Kidney epithelial cell (primary cell): ENCODE data around the gene LTBP4. TPM values are rescaled to one million over a fixed set of nuclear protein-coding genes. Genes with fewer than 3 reads are reported as not detected.
"Not testable (repeated sequence)": the region's sequence is repeated elsewhere in the genome, so short reads cannot be mapped to it uniquely, and the experiment has no call there.

ENCODE experiments used
- DNase-seq: peaks from one replicate; pipeline ENCODE4 v3.0.0-alpha.2; 2010; ENCODE audit warnings: low read depth
- H3K27me3 ChIP-seq: 2 replicates; pipeline ENCODE4 v1.6.0; 2011; ENCODE audit warnings: low read length; ENCODE audit not compliant: control insufficient read depth, insufficient read depth
- H3K36me3 ChIP-seq: 2 replicates; pipeline ENCODE4 v1.5.1; 2011; ENCODE audit warnings: low read length; ENCODE audit not compliant: control insufficient read depth, insufficient read depth
- H3K4me3 ChIP-seq: 2 replicates; pipeline ENCODE4 v1.5.1; 2011; ENCODE audit warnings: low read depth, mild to moderate bottlenecking, control low read depth, low read length
- total RNA-seq: library from RNA; depleted of rRNA; stranded (reverse); fragments of >200 nt; gene quantifications from 2 replicates; pipeline ENCODE4 v1.2.3, GENCODE V29; 2015
- TF ChIP-seq, protein P1 (sequence below): IDR thresholded peaks from 2 replicates; pipeline ENCODE4 v1.5.1; 2011; ENCODE audit warnings: mild to moderate bottlenecking, moderate library complexity, low read length, control low read depth, inconsistent platforms; ENCODE audit not compliant: insufficient read depth, poor library complexity, severe bottlenecking

LTBP4 gene
- total RNA-seq, 1 donor from 2014 or later, result 89.3 TPM

DNA sequence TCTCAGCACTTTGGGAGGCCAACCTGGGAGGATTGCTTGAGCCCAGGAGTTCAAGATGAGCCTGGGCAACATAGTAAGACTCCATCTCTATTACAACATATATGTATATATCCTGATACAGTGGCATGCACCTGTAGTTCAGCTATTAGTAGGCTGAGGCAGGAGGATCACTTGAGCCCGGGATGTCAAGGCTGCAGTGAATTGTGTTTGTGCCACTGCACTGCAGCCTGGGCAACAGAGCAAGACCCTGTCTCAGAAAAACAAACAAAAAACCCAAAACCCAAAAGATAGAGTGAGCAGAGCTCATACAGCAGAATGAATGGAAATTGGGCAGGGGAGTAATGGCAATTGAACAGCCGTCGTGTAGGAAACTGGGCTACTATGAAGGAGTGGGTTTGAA, 41.8 kb upstream of the LTBP4 start:
- no peak overlapping the region for H3K4me3 ChIP-seq
- peaks cover 30% of the 10 kb centered on the region for H3K27me3 ChIP-seq
- TF ChIP-seq, protein P1, sequence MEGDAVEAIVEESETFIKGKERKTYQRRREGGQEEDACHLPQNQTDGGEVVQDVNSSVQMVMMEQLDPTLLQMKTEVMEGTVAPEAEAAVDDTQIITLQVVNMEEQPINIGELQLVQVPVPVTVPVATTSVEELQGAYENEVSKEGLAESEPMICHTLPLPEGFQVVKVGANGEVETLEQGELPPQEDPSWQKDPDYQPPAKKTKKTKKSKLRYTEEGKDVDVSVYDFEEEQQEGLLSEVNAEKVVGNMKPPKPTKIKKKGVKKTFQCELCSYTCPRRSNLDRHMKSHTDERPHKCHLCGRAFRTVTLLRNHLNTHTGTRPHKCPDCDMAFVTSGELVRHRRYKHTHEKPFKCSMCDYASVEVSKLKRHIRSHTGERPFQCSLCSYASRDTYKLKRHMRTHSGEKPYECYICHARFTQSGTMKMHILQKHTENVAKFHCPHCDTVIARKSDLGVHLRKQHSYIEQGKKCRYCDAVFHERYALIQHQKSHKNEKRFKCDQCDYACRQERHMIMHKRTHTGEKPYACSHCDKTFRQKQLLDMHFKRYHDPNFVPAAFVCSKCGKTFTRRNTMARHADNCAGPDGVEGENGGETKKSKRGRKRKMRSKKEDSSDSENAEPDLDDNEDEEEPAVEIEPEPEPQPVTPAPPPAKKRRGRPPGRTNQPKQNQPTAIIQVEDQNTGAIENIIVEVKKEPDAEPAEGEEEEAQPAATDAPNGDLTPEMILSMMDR, result no peak
- DNase-seq, result no peak
- no peaks in the 10 kb centered on the region for H3K36me3 ChIP-seq

DNA sequence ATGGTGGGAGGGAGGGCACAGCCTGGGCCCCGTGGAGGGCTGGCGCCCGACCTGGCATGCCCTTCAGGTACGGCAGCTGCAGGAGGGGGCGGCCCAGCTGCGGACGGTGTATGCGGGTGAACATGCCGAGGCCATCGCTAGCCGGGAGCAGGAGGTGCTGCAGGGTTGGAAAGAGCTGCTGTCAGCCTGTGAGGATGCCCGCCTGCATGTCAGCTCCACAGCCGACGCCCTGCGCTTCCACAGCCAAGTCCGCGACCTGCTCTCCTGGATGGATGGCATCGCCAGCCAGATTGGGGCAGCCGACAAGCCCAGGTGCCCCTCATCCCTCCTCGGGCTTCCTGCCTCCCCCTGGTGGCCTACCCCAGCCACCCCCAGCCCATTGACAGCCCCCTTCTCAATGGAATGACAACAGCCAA, 41.1 kb upstream of the LTBP4 start:
- Histone ChIP-seq H3K4me3 (no peak overlapping the region), H3K36me3 (no peaks in the 10 kb centered on the region), H3K27me3 (peaks cover 24% of the 10 kb centered on the region)
- DNase-seq, result no peak
- TF ChIP-seq, protein P1, result no peak

DNA sequence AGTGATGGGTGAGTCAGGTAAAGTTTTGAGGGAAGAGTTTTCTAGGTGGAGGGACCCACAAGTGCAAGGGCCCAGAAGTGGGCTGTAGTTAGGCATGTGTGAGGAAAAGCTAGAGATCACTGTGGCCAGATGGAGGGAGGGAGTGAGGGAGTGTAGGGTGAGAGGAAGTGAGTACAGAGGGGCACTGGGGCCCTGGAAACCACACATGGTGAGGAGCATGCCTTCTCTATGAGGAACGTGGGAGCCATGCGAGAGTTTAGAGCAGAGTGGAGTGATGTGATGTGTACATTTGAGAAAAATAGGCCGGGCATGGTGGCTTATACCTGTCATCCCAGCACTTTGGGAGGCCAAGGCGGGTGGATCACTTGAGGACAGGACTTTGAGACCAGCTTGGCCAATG, 39.2 kb upstream of the LTBP4 start:
- Histone ChIP-seq H3K27me3 (peaks cover 22% of the 10 kb centered on the region), H3K4me3 (no peak overlapping the region)
- TF ChIP-seq, protein P1, result no peak

DNA sequence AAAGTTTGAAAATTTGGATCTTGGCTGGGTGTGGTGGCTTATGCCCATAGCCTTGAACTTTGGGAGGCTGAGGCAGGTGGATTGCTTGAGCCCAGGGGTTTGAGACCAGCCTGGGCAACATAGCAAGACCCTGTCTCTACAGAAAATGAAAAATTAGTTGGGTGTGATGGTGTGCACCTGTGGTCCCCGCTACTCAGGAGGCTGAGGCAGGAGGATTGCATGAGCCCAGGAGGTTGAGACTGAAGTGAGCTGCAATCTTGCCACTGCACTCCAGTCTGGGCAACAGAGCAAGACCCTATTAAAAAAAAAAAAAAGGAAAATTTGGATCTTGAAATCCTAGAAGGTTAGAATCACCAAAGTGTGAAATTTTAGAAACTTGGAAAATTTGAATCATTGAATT, 36.6 kb upstream of the LTBP4 start:
- DNase-seq, H3K4me3 ChIP-seq, H3K36me3 ChIP-seq: not testable (repeated sequence)
- H3K27me3 ChIP-seq, result peaks cover 34% of the 10 kb centered on the region

More for the DNA sequence above, 39.2 kb upstream of the LTBP4 start:
- DNase-seq, result no peak
- H3K36me3 ChIP-seq, result no peaks in the 10 kb centered on the region

DNA sequence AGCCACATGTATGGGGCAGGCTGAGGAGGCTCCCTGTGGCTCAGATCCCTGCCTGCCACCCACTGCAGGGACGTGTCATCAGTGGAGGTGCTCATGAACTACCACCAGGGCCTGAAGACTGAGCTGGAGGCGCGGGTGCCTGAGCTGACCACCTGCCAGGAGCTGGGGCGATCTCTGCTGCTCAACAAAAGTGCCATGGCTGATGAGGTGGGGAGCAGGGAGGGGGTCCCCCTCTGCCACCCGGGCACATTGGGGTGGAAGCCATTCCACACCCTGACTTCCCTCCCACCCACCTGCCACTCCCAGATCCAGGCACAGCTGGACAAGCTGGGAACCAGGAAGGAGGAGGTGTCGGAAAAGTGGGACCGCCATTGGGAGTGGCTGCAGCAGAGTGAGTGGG, 35.8 kb upstream of the LTBP4 start:
- no peak for DNase-seq
- Histone ChIP-seq H3K36me3 (no peaks in the 10 kb centered on the region), H3K4me3 (no peak overlapping the region), H3K27me3 (peaks cover 29% of the 10 kb centered on the region)
- TF ChIP-seq, protein P1, result no peak

DNA sequence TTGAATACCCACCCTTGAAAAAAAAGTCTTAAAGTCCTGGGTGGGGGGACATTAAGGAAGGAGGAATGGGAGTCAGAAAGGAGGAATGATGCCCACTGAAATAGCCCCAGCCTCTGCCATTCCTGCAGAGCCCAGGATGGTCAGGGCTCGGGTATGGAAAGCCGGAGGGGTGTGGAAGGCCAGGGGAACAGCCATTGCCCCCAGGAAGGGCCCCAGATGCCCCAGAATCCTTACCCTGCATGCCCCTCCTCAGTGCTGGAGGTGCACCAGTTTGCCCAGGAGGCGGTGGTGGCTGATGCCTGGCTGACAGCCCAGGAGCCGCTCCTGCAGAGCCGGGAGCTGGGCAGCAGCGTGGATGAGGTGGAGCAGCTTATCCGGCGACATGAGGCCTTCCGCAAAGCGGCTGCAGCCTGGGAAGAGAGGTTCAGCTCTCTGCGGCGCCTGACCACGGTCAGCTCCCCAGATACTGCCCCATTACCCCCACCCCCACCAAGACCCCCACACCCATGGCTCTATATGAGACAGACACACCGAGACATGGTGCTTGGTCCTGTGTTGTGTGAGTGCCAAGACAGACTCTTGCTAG, 35.2 kb upstream of the LTBP4 start:
- DNase-seq, result no peak
- H3K36me3 ChIP-seq, result no peaks in the 10 kb centered on the region
- peaks cover 26% of the 10 kb centered on the region for H3K27me3 ChIP-seq
- H3K4me3 ChIP-seq, result no peak overlapping the region
- TF ChIP-seq, protein P1, result no peak
